Activated CD4-positive, alpha-beta T cell treated with anti-CD3 and anti-CD28 coated beads, Interleukin-2, amount 10 ng/mL, durations not matched to agents 24 days and 14 days (primary cell): ENCODE data around the gene IGHMBP2. TPM values are rescaled to one million over a fixed set of nuclear protein-coding genes. Genes with fewer than 3 reads are reported as not detected.

Source experiments
- DNase-seq: peaks from one replicate; pipeline ENCODE4 v3.0.0; 2022
- H3K27ac Mint-ChIP-seq: one replicate; pipeline ENCODE4 v1.8.0; 2022; ENCODE audit warnings: mild to moderate bottlenecking, mixed read lengths
- H3K27me3 Mint-ChIP-seq: one replicate; pipeline ENCODE4 v1.8.0; 2022; ENCODE audit warnings: mixed read lengths
- H3K36me3 Mint-ChIP-seq: one replicate; pipeline ENCODE4 v1.8.0; 2022; ENCODE audit warnings: low read depth, mild to moderate bottlenecking, mixed read lengths
- H3K4me1 Mint-ChIP-seq: one replicate; pipeline ENCODE4 v1.8.0; 2021; ENCODE audit warnings: mixed read lengths
- H3K4me3 Mint-ChIP-seq: one replicate; pipeline ENCODE4 v1.8.0; 2022; ENCODE audit warnings: mild to moderate bottlenecking, moderate library complexity, mixed read lengths
- H3K9me3 Mint-ChIP-seq: one replicate; pipeline ENCODE4 v1.8.0; 2021; ENCODE audit warnings: mixed read lengths
- intact Hi-C: fragments of 100-400 bp; cut with micrococcal nuclease; formaldehyde crosslinking; loops from one replicate; pipeline ENCODE4 v1.15.1; 2023
- total RNA-seq: library from RNA; stranded (reverse); gene quantifications from 2 replicates; pipeline ENCODE4 v1.2.3, GENCODE V29; 2022

Gene IGHMBP2
- total RNA-seq, 1 donor from 2014 or later, result 39.8 TPM

DNA sequence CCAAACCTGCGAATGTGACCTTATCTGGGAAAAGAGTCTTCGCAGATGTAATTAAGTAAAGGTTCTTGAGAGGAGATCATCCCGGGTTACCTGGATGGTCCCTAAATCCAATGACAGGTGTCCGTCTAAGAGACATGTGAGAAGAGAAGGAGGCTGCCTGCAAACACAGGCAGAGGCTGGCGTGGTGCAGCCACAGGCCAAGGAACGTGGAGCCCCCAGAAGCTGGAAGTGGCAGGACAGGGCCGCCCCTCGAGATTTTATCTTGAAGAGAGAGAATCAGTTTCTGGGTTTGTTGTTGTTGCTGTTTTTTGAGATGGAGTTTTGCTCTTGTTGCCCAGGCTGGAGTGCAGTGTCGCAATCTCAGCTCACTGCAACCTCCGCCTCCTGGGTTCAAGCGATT lies 43.5 kb downstream of the IGHMBP2 start:
- Mint-ChIP-seq H3K9me3 (no peaks in the 10 kb centered on the region), H3K27me3 (no peaks in the 10 kb centered on the region), H3K36me3 (no peaks in the 10 kb centered on the region), H3K27ac (no peak overlapping the region), H3K4me3 (no peak overlapping the region), H3K4me1 (peaks cover 3% of the 10 kb centered on the region)
- no peak for DNase-seq
- intact Hi-C loops, result no loop called here

DNA sequence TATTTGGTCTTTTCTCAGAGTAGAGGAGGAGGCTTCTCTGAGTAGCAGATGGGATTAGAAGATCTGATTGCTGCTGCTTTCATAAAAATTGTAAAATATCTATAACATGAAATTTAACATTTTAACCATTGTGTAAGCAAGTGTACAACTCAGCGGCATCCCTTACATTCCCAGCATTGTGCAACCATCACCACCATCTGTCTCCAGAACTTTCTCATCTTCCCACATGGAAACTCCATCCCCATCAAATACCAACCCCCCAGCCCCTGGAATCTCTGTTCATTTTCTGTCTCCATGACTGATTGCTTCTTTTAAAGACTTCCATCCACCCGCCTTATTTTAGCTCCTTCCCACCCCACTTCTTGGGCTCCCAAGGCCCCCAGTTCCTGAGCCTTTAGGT lies 44.8 kb downstream of the IGHMBP2 start:
- no peaks in the 10 kb centered on the region for H3K27me3 Mint-ChIP-seq
- DNase-seq, result no peak
- H3K27ac Mint-ChIP-seq, result no peak overlapping the region
- H3K4me3 Mint-ChIP-seq, result no peak overlapping the region
- H3K4me1 Mint-ChIP-seq, result peaks cover 3% of the 10 kb centered on the region
- intact Hi-C loops, result no loop called here
- no peaks in the 10 kb centered on the region for H3K9me3 Mint-ChIP-seq
- H3K36me3 Mint-ChIP-seq, result no peaks in the 10 kb centered on the region

DNA sequence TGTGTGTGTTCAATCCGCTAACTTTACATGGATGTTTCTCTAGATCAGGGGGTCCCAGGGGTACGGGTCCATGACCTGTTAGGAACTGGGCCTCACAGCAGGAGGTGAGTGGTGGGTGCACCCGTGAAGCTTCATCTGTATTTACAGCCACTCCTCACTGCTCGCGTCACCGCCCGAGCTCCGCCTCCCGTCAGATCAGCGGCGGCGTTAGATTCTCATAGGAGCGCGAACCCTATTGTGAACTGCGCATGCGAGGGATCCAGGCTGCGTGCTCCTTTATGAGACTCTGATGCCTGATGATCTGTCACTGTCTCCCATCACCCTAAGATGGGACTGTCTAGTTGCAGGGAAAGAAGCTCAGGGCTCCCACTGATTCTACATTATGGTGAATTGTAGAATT lies 45.2 kb downstream of the IGHMBP2 start:
- Mint-ChIP-seq H3K36me3 (no peaks in the 10 kb centered on the region), H3K9me3 (no peaks in the 10 kb centered on the region), H3K4me3 (no peak overlapping the region), H3K27ac (no peak overlapping the region), H3K4me1 (peaks cover 3% of the 10 kb centered on the region), H3K27me3 (no peaks in the 10 kb centered on the region)
- DNase-seq, result no peak
- intact Hi-C loops, result no loop called here

DNA sequence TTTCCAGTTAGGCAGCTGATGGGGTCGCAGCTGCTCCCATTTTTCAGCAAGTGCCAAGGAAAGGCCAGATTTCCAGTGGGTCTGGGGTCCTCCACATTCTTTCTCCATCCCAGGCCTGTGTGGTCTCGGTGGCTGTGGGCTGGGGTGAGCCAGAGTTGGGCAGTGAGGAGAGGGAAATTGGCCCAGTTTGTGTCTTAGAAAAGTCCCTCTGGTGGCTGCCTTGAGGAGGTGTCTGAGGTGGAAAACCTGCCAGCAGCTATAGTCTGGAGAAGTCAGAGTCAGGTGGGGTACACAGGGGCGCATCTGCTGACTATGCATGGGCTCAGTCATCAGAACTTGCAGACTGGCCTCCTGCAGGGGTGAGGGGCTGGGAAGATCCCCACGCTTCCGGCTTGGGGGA lies 46.6 kb downstream of the IGHMBP2 start:
- no peak overlapping the region for H3K27ac Mint-ChIP-seq
- peak; percentile 60 for DNase-seq
- no peaks in the 10 kb centered on the region for H3K9me3 Mint-ChIP-seq
- no peaks in the 10 kb centered on the region for H3K36me3 Mint-ChIP-seq
- intact Hi-C loops, result no loop called here
- no peak overlapping the region for H3K4me3 Mint-ChIP-seq
- peaks cover 2% of the 10 kb centered on the region for H3K27me3 Mint-ChIP-seq
- H3K4me1 Mint-ChIP-seq, result peaks cover 3% of the 10 kb centered on the region

DNA sequence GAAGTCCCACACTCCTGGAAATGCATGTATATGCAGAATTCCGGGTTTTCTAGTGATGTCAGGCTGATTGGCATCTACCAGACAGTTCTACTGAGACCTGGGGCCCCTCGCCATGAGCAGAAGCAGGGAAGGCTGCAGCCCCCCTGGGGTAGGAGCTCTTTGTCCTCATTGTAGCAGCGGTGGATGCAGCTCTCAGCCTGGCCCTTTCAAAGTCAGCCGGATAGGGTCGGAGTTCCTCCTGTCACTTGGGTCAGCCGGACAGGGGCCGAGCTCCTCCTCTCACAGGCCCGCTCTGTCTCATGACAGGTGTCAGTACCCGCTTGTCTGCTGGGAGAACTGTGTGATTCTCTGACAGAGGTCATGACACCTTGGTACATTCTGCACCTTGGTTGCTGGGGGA lies 47.1 kb downstream of the IGHMBP2 start:
- Mint-ChIP-seq H3K27me3 (peaks cover 2% of the 10 kb centered on the region), H3K36me3 (no peaks in the 10 kb centered on the region), H3K4me3 (no peak overlapping the region), H3K27ac (no peak overlapping the region), H3K4me1 (peaks cover 3% of the 10 kb centered on the region), H3K9me3 (no peaks in the 10 kb centered on the region)
- no peak for DNase-seq
- intact Hi-C loops, result no loop called here

DNA sequence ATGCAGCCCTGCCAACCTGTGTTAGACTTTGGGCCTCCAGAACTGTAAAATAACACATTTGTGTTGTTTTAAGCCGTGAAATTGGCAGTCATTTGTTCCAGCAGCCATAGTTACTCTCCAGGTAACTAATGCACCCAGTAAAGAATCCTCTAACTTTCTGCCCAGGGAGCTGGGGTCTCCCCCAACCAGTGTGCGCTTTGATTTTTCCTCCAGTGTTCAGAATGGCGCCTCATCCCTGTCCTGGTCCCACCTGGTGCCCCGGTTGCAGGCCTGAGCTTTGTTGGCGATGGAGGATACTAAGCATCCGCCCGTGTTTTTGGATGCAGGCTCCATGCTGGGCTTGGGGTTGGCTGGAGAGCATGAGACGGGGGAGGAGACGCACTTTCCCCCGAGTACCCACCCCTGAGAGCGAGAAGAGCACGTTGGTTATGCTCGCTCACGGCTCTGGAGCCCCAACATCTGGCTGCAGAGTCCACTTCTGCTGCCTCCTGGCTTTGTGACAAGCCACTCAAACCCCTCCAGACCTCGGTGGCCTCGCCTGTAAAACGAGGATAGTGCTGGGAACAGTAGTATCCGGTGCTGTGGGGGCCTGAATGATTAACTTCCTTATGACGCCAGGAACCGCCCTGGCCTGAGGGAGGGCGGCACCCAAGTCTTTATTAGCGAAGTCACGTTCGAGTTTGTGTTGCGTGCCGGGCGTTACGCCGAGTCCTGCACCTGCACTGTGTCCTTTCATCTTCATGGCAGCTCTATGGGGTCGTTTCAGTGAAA lies 51.3 kb downstream of the IGHMBP2 start:
- H3K36me3 Mint-ChIP-seq, result no peaks in the 10 kb centered on the region
- H3K4me1 Mint-ChIP-seq, result no peaks in the 10 kb centered on the region
- no peak overlapping the region for H3K27ac Mint-ChIP-seq
- peaks cover 2% of the 10 kb centered on the region for H3K27me3 Mint-ChIP-seq
- no peak overlapping the region for H3K4me3 Mint-ChIP-seq
- no peak for DNase-seq
- intact Hi-C loops, result no loop called here
- no peaks in the 10 kb centered on the region for H3K9me3 Mint-ChIP-seq

DNA sequence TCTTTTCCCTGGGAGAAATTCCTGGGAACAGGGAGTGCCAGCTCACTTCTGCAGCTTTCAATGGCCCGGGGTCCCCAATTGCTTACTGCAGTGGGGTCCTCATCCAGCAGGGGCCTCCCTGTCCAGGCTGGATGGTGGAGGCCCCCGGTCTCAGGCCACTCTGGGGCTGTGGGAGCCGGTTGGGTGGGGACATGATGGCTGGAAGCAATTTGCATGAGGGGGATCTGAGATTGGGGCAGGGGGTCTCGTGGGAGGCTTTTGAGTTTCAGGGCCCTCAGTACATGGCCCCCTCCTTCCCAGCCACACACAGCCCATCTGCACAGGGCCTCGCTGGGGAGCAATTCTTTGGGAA lies 51.9 kb downstream of the IGHMBP2 start:
- H3K36me3 Mint-ChIP-seq, result no peaks in the 10 kb centered on the region
- no peak overlapping the region for H3K27ac Mint-ChIP-seq
- H3K27me3 Mint-ChIP-seq, result peaks cover 2% of the 10 kb centered on the region
- H3K9me3 Mint-ChIP-seq, result no peaks in the 10 kb centered on the region
- no peaks in the 10 kb centered on the region for H3K4me1 Mint-ChIP-seq
- DNase-seq, result no peak
- intact Hi-C loops, result no loop called here
- H3K4me3 Mint-ChIP-seq, result no peak overlapping the region

DNA sequence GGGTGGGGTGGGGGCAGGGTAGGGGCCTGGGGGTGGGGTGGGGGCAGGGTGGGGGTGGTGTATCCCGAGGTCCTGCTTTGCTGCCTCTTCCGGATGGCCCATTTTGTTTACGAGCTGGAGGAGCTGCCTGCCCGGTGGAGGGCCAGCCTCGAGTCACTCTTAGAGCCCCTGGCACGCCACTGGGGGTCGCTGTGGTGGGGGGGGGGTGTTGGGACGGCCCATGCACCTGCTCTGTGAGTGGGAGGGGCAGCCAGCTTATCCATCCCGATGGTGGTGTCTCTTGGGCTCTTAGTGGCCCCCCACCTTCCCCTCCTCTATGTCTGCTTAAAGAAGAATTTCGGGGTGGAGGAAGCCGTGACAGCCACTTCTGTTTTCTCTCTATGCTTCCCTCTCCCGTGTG lies 52.5 kb downstream of the IGHMBP2 start:
- peak; percentile 66 for DNase-seq
- Mint-ChIP-seq H3K36me3 (no peaks in the 10 kb centered on the region), H3K27ac (no peak overlapping the region), H3K9me3 (no peaks in the 10 kb centered on the region), H3K4me1 (no peaks in the 10 kb centered on the region), H3K4me3 (no peak overlapping the region), H3K27me3 (peaks cover 2% of the 10 kb centered on the region)
- intact Hi-C loops, result no loop called here

DNA sequence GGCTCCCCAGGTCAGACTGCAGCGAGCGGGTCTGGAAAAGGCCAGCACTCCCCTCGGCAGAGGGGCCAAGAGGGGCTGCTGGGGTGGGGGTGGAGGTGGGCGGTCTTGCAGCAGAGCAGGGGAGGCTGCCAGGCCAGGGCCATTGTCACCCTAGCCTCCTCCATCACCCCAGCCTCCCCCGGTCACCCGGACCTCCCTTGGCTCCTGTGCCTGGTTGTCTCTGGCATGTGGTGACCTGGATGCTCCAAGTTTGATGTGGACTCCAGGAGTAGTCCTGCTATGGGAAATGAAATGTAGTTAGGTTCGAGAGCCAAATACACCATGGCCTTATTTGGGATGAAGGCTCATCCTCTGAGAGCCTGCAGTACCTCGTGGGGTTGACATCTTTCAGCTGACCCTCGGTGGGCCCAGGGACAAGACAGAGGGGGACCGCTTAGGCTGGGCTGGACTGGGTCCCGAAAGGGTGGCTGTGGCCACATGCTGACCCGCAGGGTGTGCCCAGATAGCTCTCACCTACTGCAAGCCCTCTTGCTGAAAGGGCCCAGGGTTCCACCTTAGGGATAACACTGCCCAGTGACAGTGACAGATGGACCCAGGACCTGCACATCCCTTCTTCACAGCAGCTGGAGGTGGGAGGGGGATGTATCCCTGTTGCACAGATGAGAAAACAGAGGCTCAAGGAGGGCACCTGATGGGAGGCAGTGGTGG lies 53.0 kb downstream of the IGHMBP2 start:
- Mint-ChIP-seq H3K27me3 (peaks cover 2% of the 10 kb centered on the region), H3K36me3 (no peaks in the 10 kb centered on the region), H3K9me3 (no peaks in the 10 kb centered on the region), H3K4me1 (no peaks in the 10 kb centered on the region), H3K27ac (no peak overlapping the region), H3K4me3 (no peak overlapping the region)
- intact Hi-C loops, result no loop called here
- no peak for DNase-seq

DNA sequence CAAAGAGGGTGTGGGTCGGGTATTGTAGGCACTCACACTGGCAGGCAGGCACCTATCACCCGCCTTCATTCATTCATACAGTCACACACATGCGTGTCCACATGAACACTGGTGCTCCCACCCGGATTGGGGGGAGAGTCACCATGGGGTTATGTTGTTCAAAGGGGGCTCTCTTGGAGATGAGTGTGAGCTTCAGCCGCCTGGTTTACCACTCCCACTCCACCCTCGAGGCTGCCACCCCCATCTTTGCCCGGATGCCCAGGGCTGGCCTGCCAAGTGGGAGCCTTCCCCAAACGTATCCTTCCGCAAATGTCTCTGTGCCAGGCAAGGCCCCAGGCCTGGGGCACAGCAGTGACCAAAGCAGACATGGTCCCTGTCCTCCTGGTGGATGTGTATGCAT lies 54.5 kb downstream of the IGHMBP2 start:
- intact Hi-C loops, result no loop called here
- DNase-seq, result no peak
- no peaks in the 10 kb centered on the region for H3K36me3 Mint-ChIP-seq
- peaks cover 5% of the 10 kb centered on the region for H3K4me1 Mint-ChIP-seq
- H3K27ac Mint-ChIP-seq, result no peak overlapping the region
- H3K9me3 Mint-ChIP-seq, result no peaks in the 10 kb centered on the region
- no peak overlapping the region for H3K4me3 Mint-ChIP-seq
- H3K27me3 Mint-ChIP-seq, result peaks cover 2% of the 10 kb centered on the region

DNA sequence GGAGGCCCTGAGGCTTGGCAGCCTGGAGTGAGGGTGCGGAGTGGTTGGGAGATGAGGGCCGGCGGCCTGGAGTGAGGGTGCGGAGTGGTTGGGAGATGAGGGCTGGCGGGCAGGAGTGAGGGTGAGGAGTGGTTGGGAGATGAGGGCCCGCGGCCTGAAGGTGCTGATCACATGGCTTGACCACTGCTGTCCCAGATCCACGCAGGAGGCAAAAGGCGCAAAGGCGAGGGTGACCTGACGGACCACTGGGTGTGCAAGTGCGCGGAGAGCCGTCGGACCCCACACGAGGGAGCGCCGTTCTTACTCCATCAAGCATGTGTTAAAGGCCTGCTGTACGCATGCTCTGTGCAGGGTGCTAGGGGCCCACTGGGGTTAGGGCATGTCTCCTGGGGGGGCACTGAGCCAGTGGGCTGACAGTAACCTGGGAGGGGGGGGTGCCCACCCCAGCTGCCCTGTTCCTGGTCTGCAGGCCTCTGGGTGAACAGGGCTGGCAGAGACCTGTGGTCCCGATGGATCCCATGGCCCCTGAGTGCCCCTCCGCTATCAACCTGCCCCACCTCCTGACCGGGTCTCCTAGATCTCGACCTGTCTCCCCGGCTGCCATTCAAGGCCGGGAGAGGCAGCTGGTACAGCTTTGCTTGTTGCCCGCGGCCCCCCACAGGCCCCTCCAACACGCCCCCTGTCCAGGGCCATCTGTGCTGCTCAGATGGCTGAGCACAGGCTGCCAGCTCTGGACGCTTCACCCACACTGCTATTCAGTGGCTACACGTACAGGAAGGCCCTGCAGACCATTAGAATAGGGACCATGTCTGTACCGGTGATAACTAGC lies 56.0 kb downstream of the IGHMBP2 start:
- no peaks in the 10 kb centered on the region for H3K27me3 Mint-ChIP-seq
- H3K9me3 Mint-ChIP-seq, result no peaks in the 10 kb centered on the region
- peaks cover 5% of the 10 kb centered on the region for H3K4me1 Mint-ChIP-seq
- peaks cover 3% of the 10 kb centered on the region for H3K36me3 Mint-ChIP-seq
- intact Hi-C loops, result no loop called here
- no peak for DNase-seq
- H3K4me3 Mint-ChIP-seq, result no peak overlapping the region
- no peak overlapping the region for H3K27ac Mint-ChIP-seq

DNA sequence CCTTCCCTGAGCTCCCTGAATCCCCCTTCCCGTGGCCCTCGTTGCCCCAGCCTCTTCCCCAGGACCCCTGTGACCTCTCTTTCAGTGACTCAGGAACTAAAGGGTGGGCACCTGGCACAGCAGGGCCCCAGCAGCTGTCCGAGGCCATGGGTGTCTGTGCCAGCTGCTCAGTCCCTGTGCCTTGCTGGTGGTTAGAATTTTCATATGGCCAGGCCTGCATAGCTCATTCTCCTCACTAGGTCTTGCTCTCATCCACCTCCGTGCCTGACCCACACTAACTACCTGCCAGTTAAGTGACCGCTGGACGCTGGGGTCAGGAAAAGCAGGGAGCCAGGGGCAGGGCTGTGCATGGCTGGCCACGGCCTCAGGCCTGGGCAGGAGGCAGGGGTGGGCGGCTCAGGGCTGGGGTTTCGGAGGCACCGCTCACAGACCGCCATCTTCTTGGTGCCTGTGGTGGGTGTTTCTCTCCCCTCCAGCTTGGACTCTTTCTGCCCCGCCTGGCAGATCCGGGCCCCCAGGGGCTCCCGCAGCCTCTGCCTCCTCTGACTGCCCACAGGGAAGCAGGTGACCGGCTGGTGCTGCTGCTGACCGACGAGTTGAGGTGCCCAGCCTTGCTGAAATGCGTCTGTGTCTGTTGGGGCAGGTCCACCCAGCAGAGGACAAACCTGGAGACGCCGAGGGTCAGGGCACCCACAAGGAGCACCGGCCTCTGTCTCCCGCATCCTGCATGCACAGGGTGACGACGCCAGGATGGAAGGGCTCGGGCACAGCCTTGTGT lies 56.8 kb downstream of the IGHMBP2 start:
- intact Hi-C loops, result no loop called here
- no peaks in the 10 kb centered on the region for H3K9me3 Mint-ChIP-seq

DNA sequence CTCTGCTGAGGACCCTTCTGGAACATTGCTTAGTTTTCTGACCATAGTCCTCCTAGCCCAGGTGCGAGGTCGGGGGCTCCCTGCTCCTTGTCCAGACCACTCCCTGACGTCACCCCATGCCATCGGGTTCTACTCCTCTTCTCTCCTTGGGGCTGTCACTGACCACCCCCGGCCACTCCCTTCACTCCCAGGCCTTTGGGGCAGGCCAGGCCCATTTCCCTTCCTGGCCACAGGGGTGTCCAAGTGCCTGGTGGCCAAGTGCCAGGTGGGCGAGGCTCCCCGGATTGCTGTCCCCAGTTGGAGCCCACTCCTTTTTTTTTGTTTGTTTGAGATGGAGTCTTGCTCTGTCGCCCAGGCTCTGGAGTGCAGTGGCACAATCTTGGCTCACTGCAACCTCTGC lies 57.6 kb downstream of the IGHMBP2 start:
- no peak for DNase-seq
- Mint-ChIP-seq H3K9me3 (no peaks in the 10 kb centered on the region), H3K4me3 (no peak overlapping the region), H3K4me1 (peaks cover 11% of the 10 kb centered on the region), H3K27me3 (no peaks in the 10 kb centered on the region), H3K27ac (no peak overlapping the region), H3K36me3 (peaks cover 3% of the 10 kb centered on the region)
- intact Hi-C loops, result no loop called here

More for the DNA sequence above, 56.8 kb downstream of the IGHMBP2 start:
- no peak for DNase-seq
- no peaks in the 10 kb centered on the region for H3K27me3 Mint-ChIP-seq
- peaks cover 5% of the 10 kb centered on the region for H3K4me1 Mint-ChIP-seq
- H3K36me3 Mint-ChIP-seq, result peaks cover 3% of the 10 kb centered on the region
- no peak overlapping the region for H3K27ac Mint-ChIP-seq
- H3K4me3 Mint-ChIP-seq, result no peak overlapping the region
